Ishikawa (cell line): ENCODE results near the gene PRKCH.

Source experiments
- CEBPB ChIP-seq: IDR thresholded peaks from 2 replicates; pipeline ENCODE4 v1.6.1; 2012
- CREB1 ChIP-seq: IDR thresholded peaks from 2 replicates; pipeline ENCODE4 v1.6.1; 2012; ENCODE audit warnings: low read depth
- EGR1 ChIP-seq: IDR thresholded peaks from 2 replicates; pipeline ENCODE4 v1.6.1; 2012
- EP300 ChIP-seq: IDR thresholded peaks from 2 replicates; pipeline ENCODE4 v1.6.1; 2012; ENCODE audit warnings: borderline replicate concordance
- FOXM1 ChIP-seq: IDR thresholded peaks from 2 replicates; pipeline ENCODE4 v1.6.1; 2012; ENCODE audit warnings: low read depth, borderline replicate concordance
- MAX ChIP-seq: IDR thresholded peaks from 2 replicates; pipeline ENCODE4 v1.6.1; 2012
- NFIC ChIP-seq: IDR thresholded peaks from 2 replicates; pipeline ENCODE4 v1.6.1; 2012
- RAD21 ChIP-seq: IDR thresholded peaks from 2 replicates; pipeline ENCODE4 v1.6.1; 2012; ENCODE audit warnings: low read depth
- TAF1 ChIP-seq: IDR thresholded peaks from 2 replicates; pipeline ENCODE4 v1.6.1; 2012; ENCODE audit warnings: low read depth, mild to moderate bottlenecking
- TCF12 ChIP-seq: IDR thresholded peaks from 2 replicates; pipeline ENCODE4 v1.6.1; 2012; ENCODE audit warnings: low read depth
- TEAD4 ChIP-seq: IDR thresholded peaks from 2 replicates; pipeline ENCODE4 v1.6.1; 2012
- YY1 ChIP-seq: IDR thresholded peaks from 2 replicates; pipeline ENCODE4 v1.6.1; 2012; ENCODE audit warnings: low read depth
- ZBTB7A ChIP-seq: IDR thresholded peaks from 2 replicates; pipeline ENCODE4 v1.6.1; 2012; ENCODE audit warnings: low read depth
- TF ChIP-seq, protein P1 (sequence below): IDR thresholded peaks from 2 replicates; pipeline ENCODE4 v1.6.1; 2012; ENCODE audit warnings: low read depth, mild to moderate bottlenecking
- TF ChIP-seq, protein P2 (sequence below): IDR thresholded peaks from 2 replicates; pipeline ENCODE4 v1.6.1; 2012

PRKCH gene

GRCh38 chr14:61591862-61592261 lies 270.5 kb downstream of the PRKCH start:
- TF ChIP-seq FOXM1 (no peak), ZBTB7A (no peak), TCF12 (no peak), EP300 (no peak), EGR1 (no peak), YY1 (no peak), MAX (no peak), RAD21 (no peak), TEAD4 (no peak), CREB1 (no peak), TAF1 (no peak), CEBPB (no peak), NFIC (no peak)
- TF ChIP-seq, protein P1, sequence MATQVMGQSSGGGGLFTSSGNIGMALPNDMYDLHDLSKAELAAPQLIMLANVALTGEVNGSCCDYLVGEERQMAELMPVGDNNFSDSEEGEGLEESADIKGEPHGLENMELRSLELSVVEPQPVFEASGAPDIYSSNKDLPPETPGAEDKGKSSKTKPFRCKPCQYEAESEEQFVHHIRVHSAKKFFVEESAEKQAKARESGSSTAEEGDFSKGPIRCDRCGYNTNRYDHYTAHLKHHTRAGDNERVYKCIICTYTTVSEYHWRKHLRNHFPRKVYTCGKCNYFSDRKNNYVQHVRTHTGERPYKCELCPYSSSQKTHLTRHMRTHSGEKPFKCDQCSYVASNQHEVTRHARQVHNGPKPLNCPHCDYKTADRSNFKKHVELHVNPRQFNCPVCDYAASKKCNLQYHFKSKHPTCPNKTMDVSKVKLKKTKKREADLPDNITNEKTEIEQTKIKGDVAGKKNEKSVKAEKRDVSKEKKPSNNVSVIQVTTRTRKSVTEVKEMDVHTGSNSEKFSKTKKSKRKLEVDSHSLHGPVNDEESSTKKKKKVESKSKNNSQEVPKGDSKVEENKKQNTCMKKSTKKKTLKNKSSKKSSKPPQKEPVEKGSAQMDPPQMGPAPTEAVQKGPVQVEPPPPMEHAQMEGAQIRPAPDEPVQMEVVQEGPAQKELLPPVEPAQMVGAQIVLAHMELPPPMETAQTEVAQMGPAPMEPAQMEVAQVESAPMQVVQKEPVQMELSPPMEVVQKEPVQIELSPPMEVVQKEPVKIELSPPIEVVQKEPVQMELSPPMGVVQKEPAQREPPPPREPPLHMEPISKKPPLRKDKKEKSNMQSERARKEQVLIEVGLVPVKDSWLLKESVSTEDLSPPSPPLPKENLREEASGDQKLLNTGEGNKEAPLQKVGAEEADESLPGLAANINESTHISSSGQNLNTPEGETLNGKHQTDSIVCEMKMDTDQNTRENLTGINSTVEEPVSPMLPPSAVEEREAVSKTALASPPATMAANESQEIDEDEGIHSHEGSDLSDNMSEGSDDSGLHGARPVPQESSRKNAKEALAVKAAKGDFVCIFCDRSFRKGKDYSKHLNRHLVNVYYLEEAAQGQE: no peak
- TF ChIP-seq, protein P2, sequence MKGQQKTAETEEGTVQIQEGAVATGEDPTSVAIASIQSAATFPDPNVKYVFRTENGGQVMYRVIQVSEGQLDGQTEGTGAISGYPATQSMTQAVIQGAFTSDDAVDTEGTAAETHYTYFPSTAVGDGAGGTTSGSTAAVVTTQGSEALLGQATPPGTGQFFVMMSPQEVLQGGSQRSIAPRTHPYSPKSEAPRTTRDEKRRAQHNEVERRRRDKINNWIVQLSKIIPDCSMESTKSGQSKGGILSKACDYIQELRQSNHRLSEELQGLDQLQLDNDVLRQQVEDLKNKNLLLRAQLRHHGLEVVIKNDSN: no peak

DNA sequence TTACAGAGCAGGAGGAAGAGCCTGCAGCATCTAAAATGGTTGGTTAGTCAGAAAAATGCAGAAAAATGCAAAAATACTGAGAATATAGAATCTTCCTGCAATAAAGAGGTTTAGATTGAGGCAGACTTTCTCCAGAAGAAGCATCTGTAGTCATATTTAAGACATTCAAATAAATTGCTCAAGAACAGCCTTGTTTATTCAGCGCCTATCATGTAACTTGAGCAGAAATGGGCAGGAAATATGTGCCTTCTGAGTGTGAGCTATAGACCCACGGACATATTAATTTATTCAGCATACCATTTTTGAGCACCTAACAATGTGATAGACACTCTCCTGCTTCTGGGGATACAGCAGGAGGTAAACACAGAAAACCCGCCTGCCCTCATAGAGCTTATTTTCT lies 272.0 kb downstream of the PRKCH start:
- TF ChIP-seq EGR1 (no peak), EP300 (no peak), MAX (no peak), TAF1 (no peak), FOXM1 (no peak), ZBTB7A (no peak), CREB1 (no peak), CEBPB (no peak), RAD21 (no peak), TCF12 (no peak), NFIC (no peak), TEAD4 (no peak), YY1 (no peak)
- TF ChIP-seq, protein P2: no peak
- TF ChIP-seq, protein P1: no peak

GRCh38 chr14:61596990-61597389 lies 275.6 kb downstream of the PRKCH start:
- TF ChIP-seq FOXM1: no peak
- no peak for TF ChIP-seq TCF12
- no peak for TF ChIP-seq RAD21
- TF ChIP-seq, protein P1: no peak
- TF ChIP-seq TEAD4: no peak
- no peak for TF ChIP-seq NFIC
- TF ChIP-seq, protein P2: no peak
- no peak for TF ChIP-seq ZBTB7A
- TF ChIP-seq TAF1: no peak
- no peak for TF ChIP-seq CEBPB
- no peak for TF ChIP-seq YY1
- TF ChIP-seq EGR1: no peak
- TF ChIP-seq MAX: no peak
- TF ChIP-seq CREB1: no peak
- TF ChIP-seq EP300: no peak

DNA sequence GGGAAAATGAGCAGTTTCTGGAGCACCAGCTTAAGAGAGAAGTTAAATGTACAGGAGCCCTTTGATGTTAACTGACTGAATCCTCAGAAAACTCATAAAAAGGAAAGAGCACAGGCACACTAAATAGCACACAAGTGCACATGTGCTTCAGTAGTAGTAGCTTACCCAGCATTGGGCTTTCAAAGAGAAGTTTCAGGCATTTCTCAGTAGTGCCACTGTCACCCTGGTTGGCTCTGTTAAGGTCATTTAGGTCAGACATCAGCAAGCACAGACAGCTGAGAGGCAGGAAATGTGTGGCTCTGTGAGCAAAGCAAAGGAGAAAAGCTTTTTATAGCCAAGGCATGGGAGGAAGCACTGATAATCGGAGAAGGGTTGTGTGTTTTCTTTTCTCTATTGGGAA lies 277.6 kb downstream of the PRKCH start:
- TF ChIP-seq TEAD4 (no peak), ZBTB7A (no peak), EGR1 (no peak)
- TF ChIP-seq, protein P2: no peak
